Activated CD8-positive, alpha-beta memory T cell treated with anti-CD3 and anti-CD28 coated beads, Interleukin-2, amount 50 U/mL, for 24 hours (primary cell): ENCODE measurements around the gene IGF1R.
"Not testable (repeated sequence)": the region's sequence is repeated elsewhere in the genome, so short reads cannot be mapped to it uniquely, and the experiment has no call there.

ENCODE experiments used
- DNase-seq: peaks from one replicate; pipeline ENCODE4 v3.0.0-alpha.2; 2020; ENCODE audit errors: extremely low read depth

The IGF1R gene

GRCh38 chr15:98647774-98648653 is at the start of gene IGF1R:
IGF1R (plus strand) TSS chr15:98648539; CDS start chr15:98649582, 1,043 bp downstream.
- no peak for DNase-seq

DNA sequence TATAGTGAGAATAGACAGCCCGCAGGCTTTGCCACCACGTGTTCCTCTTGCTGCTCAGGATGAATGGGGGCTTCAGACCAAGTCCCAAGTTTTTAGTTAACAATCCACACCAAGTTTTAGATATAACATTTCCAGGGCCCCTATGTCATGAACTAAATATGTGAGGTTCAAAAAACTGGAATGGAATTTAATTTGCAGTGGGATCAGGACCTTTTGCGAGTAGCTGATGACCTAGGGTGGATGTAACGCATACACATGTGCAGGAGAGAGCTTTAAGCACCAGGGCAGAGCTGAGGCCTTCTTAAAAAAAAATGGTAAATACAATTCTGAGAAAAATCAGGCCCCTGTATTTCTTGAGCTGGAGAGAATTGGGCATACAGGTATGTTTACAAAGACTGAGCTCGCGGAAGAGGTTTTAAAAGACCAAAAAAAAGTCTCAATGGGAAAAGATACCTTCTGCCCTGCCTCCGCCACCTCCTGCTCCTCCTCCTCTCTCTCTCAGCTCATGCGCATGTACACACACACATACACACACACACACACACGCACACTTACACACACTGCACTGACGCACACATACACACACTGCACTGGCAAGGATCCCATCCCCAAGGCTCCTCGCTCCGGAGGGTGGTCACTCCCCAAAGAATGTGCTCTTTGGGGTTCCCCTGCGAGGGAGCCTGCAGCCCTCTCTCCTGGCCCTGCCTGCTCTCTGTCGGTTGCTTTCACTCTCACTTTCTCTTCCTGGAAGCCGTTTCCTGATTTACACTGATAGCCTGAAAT is 48.2 kb upstream of the IGF1R start:
- DNase-seq = no peak

GRCh38 chr15:98604983-98605382 is 43.4 kb upstream of the IGF1R start:
- no peak for DNase-seq

DNA sequence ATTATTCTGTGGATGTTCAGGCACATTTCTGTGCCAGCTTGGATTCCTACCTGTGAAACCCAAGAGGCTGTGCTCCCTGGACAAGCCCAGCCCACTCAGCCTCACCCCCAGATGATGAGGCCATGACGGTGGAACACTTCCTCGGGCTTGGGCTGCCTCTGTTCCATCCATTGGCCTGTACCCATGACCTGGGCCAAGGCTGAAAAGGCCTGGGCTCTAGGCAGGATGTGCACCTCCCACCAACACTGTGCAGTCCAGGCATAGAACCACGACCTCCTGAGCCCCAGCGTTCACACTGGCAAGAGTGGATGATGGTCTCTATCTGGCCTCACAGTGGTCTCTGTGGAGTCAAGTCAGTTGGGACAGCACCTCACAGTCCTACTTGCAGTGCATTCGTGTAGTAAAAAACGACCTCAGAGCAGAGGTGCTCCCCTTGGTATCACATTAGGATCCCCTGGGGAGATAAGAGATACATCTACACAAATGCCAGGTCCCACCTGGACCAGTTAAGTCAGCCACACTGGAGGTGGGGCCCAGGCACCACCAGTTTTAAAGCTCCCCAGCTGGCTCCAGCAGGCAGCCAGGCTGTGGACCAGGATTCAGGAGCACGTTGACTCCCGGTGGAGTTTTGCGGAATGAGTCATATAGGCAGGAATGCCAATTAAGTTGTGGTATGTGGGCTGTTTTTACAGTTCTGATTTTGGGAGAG is 39.0 kb upstream of the IGF1R start:
- DNase-seq = no peak

- no peak for DNase-seq
Measured at GRCh38 chr15:98610991-98611390, 37.3 kb upstream of the IGF1R start.

DNA sequence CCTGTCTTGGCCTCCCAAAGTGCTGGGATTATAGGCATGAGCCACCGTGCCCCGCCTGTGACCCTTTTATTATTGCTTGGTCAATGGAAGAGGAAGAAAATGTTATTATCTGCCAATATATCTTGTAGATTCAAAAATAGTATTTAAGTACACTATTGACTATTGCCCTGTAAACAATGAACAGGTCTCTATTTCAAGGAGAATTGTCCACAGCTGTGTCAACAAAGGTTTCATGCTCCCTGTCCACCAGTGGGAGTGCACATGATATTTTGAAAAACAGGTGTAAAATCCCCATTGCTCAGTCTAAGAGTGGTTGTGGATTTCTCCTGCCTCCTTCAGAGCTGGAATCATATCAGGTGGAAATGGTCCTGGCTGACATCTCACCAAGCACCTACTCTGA is 36.5 kb upstream of the IGF1R start:
- DNase-seq = no peak

DNA sequence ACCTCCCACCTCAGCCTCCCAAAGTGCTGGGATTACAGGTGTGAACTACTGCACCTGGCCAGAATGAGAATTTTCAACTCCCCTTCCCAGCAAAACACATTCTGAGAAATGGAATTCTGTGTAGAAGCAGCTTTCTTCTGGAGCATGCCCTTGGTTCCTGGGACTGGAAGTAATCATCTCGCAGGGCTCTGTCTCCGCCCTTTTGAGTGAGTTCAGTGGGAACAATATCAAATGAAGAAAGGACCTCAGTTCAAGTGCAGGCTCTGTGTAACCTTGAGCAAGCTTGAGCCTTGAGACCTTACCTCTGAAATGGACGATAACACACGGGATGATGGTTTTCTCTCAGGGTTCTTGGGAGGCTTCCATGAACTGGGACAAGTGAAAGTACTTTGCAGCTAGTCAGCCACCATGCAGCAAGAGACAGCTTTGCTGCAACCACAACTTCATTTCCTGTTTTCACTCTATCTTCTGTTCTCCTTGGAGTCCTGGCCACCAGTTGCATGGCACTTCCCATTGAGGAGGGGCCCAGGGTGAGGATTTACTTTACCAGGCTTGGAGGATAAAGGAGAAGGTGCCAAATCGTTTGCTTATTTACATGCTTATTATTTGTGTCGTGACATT is 35.7 kb upstream of the IGF1R start:
- DNase-seq = no peak

DNA sequence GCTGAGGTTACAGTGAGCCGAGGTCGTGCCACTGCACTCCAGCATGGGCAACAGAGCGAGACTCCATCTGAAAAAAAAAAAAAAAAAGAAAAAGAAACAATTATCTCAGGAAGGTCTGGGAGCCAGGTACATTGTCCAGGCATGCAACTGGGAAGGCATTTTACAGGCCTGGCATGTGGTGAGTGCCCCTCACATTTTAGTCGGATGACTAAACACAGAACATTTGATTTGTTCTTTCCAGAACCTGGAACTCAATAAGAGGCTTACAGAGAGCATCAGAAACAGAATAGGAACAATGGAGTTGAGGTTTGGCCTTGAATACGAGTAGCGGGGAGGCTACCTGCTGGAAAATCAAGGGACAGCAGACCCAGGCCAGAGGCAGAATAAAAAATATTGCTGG is 33.7 kb upstream of the IGF1R start:
- no peak for DNase-seq

- DNase-seq = no peak
Measured at GRCh38 chr15:98616397-98616796, 31.9 kb upstream of the IGF1R start.

- no peak for DNase-seq
Measured at GRCh38 chr15:98617328-98617980, 30.9 kb upstream of the IGF1R start.

DNA sequence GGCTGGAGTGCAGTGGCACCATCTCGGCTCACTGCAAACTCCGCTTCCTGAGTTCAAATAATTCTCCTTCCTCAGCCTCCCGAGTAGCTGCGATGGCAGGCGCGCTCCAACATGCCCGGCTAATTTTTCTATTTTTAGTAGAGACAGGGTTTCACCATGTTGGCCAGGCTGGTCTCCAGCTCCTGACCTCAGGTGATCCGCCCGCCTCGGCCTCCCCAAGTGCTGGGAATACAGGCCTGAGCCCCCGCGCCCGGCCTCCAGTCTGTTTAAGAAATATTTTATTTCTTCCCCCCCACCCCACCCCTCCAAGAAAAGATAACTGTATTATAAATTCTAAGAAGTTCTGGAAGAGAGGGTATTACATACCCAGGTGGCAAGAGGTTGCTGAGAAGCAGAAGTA is 29.8 kb upstream of the IGF1R start:
- DNase-seq = not testable (repeated sequence)

GRCh38 chr15:98620020-98620419 is 28.3 kb upstream of the IGF1R start:
- no peak for DNase-seq

DNA sequence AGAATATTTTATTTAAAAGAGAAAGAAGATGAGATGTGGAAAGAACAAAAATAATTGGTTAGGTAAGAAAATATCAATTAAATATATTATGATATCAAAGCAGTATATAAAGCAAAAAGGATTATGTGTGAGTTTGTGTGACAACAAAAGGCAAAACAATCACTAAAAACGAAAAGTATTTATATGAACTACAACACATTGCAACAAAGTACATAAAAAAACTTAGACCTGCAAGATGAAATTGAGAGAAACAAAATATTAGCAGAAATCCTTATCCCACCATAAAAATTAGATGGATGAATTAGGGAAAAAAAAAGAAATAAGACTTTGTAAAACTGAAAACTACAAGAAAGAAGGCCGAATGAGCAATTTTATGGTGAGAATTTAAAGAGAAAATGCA is 27.3 kb upstream of the IGF1R start:
- DNase-seq = no peak

DNA sequence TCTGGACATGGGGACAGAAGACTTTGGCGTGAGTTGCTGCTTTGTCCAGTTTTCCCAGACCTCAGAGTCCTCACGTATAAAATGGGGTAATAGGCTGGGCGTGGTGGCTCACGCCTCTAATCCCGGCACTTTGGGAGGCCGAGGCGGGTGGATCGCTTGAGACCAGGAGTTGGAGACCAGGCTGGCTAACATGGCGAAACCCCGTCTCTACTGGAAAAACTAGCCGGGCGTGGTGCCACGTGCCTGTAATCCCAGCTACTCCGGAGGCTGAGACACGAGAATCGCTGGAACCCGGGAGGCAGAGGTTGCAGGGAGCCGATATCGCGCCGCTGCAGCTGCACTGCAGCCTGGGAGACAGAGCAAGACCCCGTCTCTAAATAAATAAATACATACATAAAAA is 22.7 kb upstream of the IGF1R start:
- no peak for DNase-seq

DNA sequence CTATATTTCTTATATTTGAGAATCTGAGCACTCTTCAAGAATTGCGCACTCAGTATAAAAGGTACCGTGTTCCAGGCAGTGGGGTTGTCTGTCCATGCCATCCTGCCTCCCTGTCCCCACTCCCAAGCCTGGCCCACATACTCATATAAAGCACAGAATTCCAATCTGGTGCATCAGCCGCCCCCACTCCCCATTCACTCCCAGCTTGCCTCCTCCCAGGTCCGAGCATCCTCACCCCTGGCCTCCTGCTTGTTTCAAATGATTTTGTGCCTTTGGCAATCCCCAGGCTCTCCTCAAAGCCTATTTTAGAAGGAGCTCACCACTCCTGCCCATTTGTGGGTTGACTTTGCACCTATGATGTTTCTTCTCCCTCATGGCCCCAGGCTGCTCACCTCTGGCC is 22.2 kb upstream of the IGF1R start:
- no peak for DNase-seq

DNA sequence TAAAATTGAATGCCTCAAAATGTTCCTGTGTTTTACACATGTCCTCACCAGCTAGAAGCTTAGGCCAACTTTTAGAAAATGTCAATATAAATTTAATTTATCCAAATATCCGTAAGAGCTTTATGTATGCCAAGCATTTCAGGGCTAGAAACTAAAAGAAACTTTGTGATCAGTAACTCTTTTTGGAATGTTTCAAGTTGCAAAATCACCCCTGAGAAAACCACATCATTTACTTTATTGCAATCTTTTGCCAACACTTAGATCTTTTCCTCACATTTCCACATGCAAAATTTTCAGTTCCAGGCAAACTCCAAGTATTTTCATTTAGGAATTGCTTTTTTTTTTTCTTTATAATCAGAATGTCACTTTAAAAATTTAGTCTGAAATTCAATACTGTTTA is 20.1 kb upstream of the IGF1R start:
- no peak for DNase-seq

GRCh38 chr15:98635848-98636247 is 12.5 kb upstream of the IGF1R start:
- DNase-seq = no peak

DNA sequence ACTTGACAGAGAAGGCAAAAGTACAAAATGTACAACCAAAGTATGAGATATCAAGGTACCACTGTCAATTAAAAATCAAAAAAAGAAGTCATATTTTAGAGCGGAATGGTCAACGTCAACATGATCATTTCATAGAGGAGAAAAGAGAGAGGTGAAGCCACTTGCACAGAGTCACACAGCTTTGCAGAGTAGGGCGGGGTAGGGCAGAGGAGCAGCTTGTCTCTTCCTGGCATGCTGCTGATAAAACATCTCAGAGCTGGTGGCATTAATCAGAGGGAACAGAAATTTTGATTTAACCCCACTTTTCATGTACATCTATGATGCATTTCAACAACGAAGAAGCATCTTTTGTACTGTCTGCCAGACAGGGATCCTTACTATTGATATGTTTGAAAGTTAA is 5.2 kb upstream of the IGF1R start:
- DNase-seq = no peak

DNA sequence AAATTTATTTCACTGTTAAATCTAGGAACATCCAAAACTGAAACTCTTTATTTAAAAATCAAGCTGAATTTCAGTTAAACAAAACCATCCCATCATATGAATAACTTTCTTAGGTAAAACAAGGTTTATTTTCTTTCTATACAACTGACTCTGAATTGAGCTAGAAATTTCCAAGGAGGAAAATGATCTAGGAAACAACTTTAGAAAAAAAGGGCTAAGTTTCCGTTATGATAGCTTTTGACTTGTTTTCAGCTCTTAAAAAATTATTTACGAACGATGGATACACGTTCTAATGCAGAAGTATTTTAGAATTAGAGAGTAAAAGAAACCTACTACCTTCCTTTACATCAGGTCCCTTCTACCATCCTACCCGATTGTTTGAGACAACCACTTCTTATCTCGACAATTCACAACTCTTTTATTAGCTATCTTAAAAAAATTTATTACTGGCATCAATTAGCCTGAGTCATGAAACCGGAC is 1.8 kb upstream of the IGF1R start:
- DNase-seq = no peak

GRCh38 chr15:98647026-98647773 is 1.1 kb upstream of the IGF1R start:
- no peak for DNase-seq
